ENCODE data around the gene TBC1D8.

The TBC1D8 gene

GRCh38 chr2:101004620-101005325 is 146.4 kb downstream of the TBC1D8 start:
- in situ Hi-C loops (cut with HindIII; ENCODE audit: low sequenced_read_pairs), result no loop called here

- in situ Hi-C loops (cut with HindIII; ENCODE audit: low sequenced_read_pairs), result no loop called here
Measured at GRCh38 chr2:101003278-101003775, 147.9 kb downstream of the TBC1D8 start.

- in situ Hi-C loops (cut with HindIII; ENCODE audit: low sequenced_read_pairs), result no loop called here
Measured at GRCh38 chr2:101002562-101003277, 148.5 kb downstream of the TBC1D8 start.

- in situ Hi-C loops (cut with HindIII; ENCODE audit: low sequenced_read_pairs), result no loop called here
Measured at GRCh38 chr2:101001691-101002561, 149.3 kb downstream of the TBC1D8 start, which contains the start of gene RPL31. Gene RPL31, plus strand, starts transcription at chr2:101002289. Its CDS starts 413 bp downstream, at chr2:101002702.

- in situ Hi-C loops (cut with HindIII; ENCODE audit: low sequenced_read_pairs), result loop anchor here (25.0 kb wide), 1 partner anchor 238 kb away; no protein-coding TSS in a partner anchor
Measured at GRCh38 chr2:100999995-101000394, 151.2 kb downstream of the TBC1D8 start.

GRCh38 chr2:100998235-100998573 is 153.0 kb downstream of the TBC1D8 start:
- in situ Hi-C loops (cut with HindIII; ENCODE audit: low sequenced_read_pairs), result loop anchor here (25.0 kb wide), 1 partner anchor 236 kb away; no protein-coding TSS in a partner anchor

GRCh38 chr2:100997509-100998234 is 153.5 kb downstream of the TBC1D8 start:
- in situ Hi-C loops (cut with HindIII; ENCODE audit: low sequenced_read_pairs), result loop anchor here (25.0 kb wide), 1 partner anchor 235 kb away; no protein-coding TSS in a partner anchor

- in situ Hi-C loops (cut with HindIII; ENCODE audit: low sequenced_read_pairs), result loop anchor here (25.0 kb wide), 1 partner anchor 233 kb away; no protein-coding TSS in a partner anchor
Measured at GRCh38 chr2:100995309-100996075, 155.7 kb downstream of the TBC1D8 start.

GRCh38 chr2:100993294-100993693 is 157.9 kb downstream of the TBC1D8 start:
- in situ Hi-C loops (cut with HindIII; ENCODE audit: low sequenced_read_pairs), result loop anchor here (25.0 kb wide), 1 partner anchor 231 kb away; no protein-coding TSS in a partner anchor

- in situ Hi-C loops (cut with HindIII; ENCODE audit: low sequenced_read_pairs), result loop anchor here (25.0 kb wide), 1 partner anchor 230 kb away; no protein-coding TSS in a partner anchor
Measured at GRCh38 chr2:100992262-100992661, 158.9 kb downstream of the TBC1D8 start.

GRCh38 chr2:100991404-100991773 is 159.8 kb downstream of the TBC1D8 start:
- in situ Hi-C loops (cut with HindIII; ENCODE audit: low sequenced_read_pairs), result loop anchor here (25.0 kb wide), 1 partner anchor 229 kb away; no protein-coding TSS in a partner anchor

GRCh38 chr2:100990650-100991403 is 160.4 kb downstream of the TBC1D8 start:
- in situ Hi-C loops (cut with HindIII; ENCODE audit: low sequenced_read_pairs), result loop anchor here (25.0 kb wide), 1 partner anchor 229 kb away; no protein-coding TSS in a partner anchor

- in situ Hi-C loops (cut with HindIII; ENCODE audit: low sequenced_read_pairs), result loop anchor here (25.0 kb wide), 1 partner anchor 228 kb away; no protein-coding TSS in a partner anchor
Measured at GRCh38 chr2:100990166-100990565, 161.0 kb downstream of the TBC1D8 start.

- in situ Hi-C loops (cut with HindIII; ENCODE audit: low sequenced_read_pairs), result loop anchor here (25.0 kb wide), 1 partner anchor 227 kb away; no protein-coding TSS in a partner anchor
Measured at GRCh38 chr2:100989666-100990065, 161.5 kb downstream of the TBC1D8 start.

GRCh38 chr2:100988630-100989417 is 162.4 kb downstream of the TBC1D8 start:
- in situ Hi-C loops (cut with HindIII; ENCODE audit: low sequenced_read_pairs), result loop anchor here (25.0 kb wide), 1 partner anchor 227 kb away; no protein-coding TSS in a partner anchor

GRCh38 chr2:100987974-100988373 is 163.2 kb downstream of the TBC1D8 start:
- in situ Hi-C loops (cut with HindIII; ENCODE audit: low sequenced_read_pairs), result loop anchor here (25.0 kb wide), 1 partner anchor 226 kb away; no protein-coding TSS in a partner anchor

- in situ Hi-C loops (cut with HindIII; ENCODE audit: low sequenced_read_pairs), result loop anchor here (25.0 kb wide), 1 partner anchor 225 kb away; no protein-coding TSS in a partner anchor
Measured at GRCh38 chr2:100987536-100987935, 163.6 kb downstream of the TBC1D8 start.
